ENCODE measurements around the gene DDX17. TPM values are rescaled to one million over a fixed set of nuclear protein-coding genes. Genes with fewer than 3 reads are reported as not detected.
"Not testable (repeated sequence)": the region's sequence is repeated elsewhere in the genome, so short reads cannot be mapped to it uniquely, and the experiment has no call there.

The DDX17 gene
- total RNA-seq, 2 experiments from 2014 or later = 259 to 328 TPM

GRCh38 chr22:38479096-38479837, 26.8 kb downstream of the DDX17 start:
- no peak for ATAC-seq
- no peak for DNase-seq
- CTCF ChIA-PET = interaction anchor here (1.9 to 2.0 kb wide), 2 partner anchors 11 to 23 kb away, joined by 4 to 6 read pairs; no protein-coding TSS in a partner anchor
- POLR2A ChIA-PET = interaction anchor here (0.6 kb wide), 1 partner anchor 241 kb away, joined by 3 read pairs; no protein-coding TSS in a partner anchor
- no peak overlapping the region for H3K27ac Mint-ChIP-seq
- H3K27me3 Mint-ChIP-seq = no peaks in the 10 kb centered on the region
- H3K4me3 Mint-ChIP-seq = no peak overlapping the region
- H3K9me3 Mint-ChIP-seq (ENCODE audit: low read depth) = no peaks in the 10 kb centered on the region
- intact Hi-C loops (cut with DNase I, micrococcal nuclease) = no loop called here
- peaks cover 34% of the 10 kb centered on the region for H3K36me3 Mint-ChIP-seq (ENCODE audit: low read depth)
- peaks cover 10% of the 10 kb centered on the region for H3K4me1 Mint-ChIP-seq

GRCh38 chr22:38477585-38477984, 28.5 kb downstream of the DDX17 start:
- CTCF ChIA-PET = interaction anchor here (0.7 kb wide), 1 partner anchor 837 kb away, joined by 3 read pairs; no protein-coding TSS in a partner anchor
- no peak for DNase-seq
- POLR2A ChIA-PET = interaction anchor here (0.6 to 1.1 kb wide), 2 partner anchors 51 to 144 kb away, joined by 3 to 4 read pairs; no protein-coding TSS in a partner anchor
- Mint-ChIP-seq H3K9me3 (ENCODE audit: low read depth) (no peaks in the 10 kb centered on the region), H3K4me1 (no peaks in the 10 kb centered on the region), H3K4me3 (no peak overlapping the region), H3K27ac (no peak overlapping the region), H3K36me3 (ENCODE audit: low read depth) (peaks cover 17% of the 10 kb centered on the region), H3K27me3 (no peaks in the 10 kb centered on the region)
- intact Hi-C loops (cut with DNase I, micrococcal nuclease) = no loop called here
- ATAC-seq = no peak

GRCh38 chr22:38474003-38474607, 32.0 kb downstream of the DDX17 start:
- CTCF ChIA-PET = no interaction called here
- H3K4me1 Mint-ChIP-seq = no peaks in the 10 kb centered on the region

GRCh38 chr22:38471237-38471636, 34.9 kb downstream of the DDX17 start:
- no peaks in the 10 kb centered on the region for H3K36me3 Mint-ChIP-seq (ENCODE audit: low read depth)
- no peak overlapping the region for H3K4me3 Mint-ChIP-seq

More at GRCh38 chr22:38474003-38474607, 32.0 kb downstream of the DDX17 start:
- intact Hi-C loops (cut with DNase I, micrococcal nuclease) = no loop called here
- no peak for ATAC-seq
- Mint-ChIP-seq H3K36me3 (ENCODE audit: low read depth) (no peaks in the 10 kb centered on the region), H3K9me3 (ENCODE audit: low read depth) (no peaks in the 10 kb centered on the region), H3K27me3 (no peaks in the 10 kb centered on the region), H3K4me3 (no peak overlapping the region), H3K27ac (no peak overlapping the region)
- no peak for DNase-seq
- POLR2A ChIA-PET = no interaction called here

GRCh38 chr22:38470179-38470578, 35.9 kb downstream of the DDX17 start:
- H3K4me1 Mint-ChIP-seq; intact Hi-C loops (cut with DNase I, micrococcal nuclease); H3K9me3 Mint-ChIP-seq (ENCODE audit: low read depth): not testable (repeated sequence)

More at GRCh38 chr22:38471237-38471636, 34.9 kb downstream of the DDX17 start:
- Mint-ChIP-seq H3K27me3 (peaks cover 12% of the 10 kb centered on the region), H3K9me3 (ENCODE audit: low read depth) (no peaks in the 10 kb centered on the region), H3K27ac (no peak overlapping the region), H3K4me1 (peaks cover 8% of the 10 kb centered on the region)
- DNase-seq (no peak), ATAC-seq (no peak)
- ChIA-PET POLR2A (no interaction called here), CTCF (no interaction called here)
- intact Hi-C loops (cut with DNase I, micrococcal nuclease) = no loop called here

GRCh38 chr22:38469306-38469781, 36.8 kb downstream of the DDX17 start:
- H3K9me3 Mint-ChIP-seq (ENCODE audit: low read depth) = no peaks in the 10 kb centered on the region
- intact Hi-C loops (cut with DNase I, micrococcal nuclease) = no loop called here
- CTCF ChIA-PET = no interaction called here
- no peak for DNase-seq
- ATAC-seq = no peak
- no peaks in the 10 kb centered on the region for H3K36me3 Mint-ChIP-seq (ENCODE audit: low read depth)
- H3K27ac Mint-ChIP-seq = no peak overlapping the region
- peaks cover 8% of the 10 kb centered on the region for H3K4me1 Mint-ChIP-seq
- POLR2A ChIA-PET = no interaction called here
- H3K4me3 Mint-ChIP-seq = no peak overlapping the region
- H3K27me3 Mint-ChIP-seq = peaks cover 23% of the 10 kb centered on the region

More at GRCh38 chr22:38470179-38470578, 35.9 kb downstream of the DDX17 start:
- DNase-seq; POLR2A ChIA-PET; H3K27ac Mint-ChIP-seq; H3K4me3 Mint-ChIP-seq; CTCF ChIA-PET; H3K36me3 Mint-ChIP-seq (ENCODE audit: low read depth); ATAC-seq: not testable (repeated sequence)
- H3K27me3 Mint-ChIP-seq = peaks cover 22% of the 10 kb centered on the region

- DNase-seq = no peak
These were observed 37.4 kb downstream of the DDX17 start for GRCh38 chr22:38468443-38469305.

GRCh38 chr22:38467904-38468442, 38.1 kb downstream of the DDX17 start, which contains the start of gene KDELR3:
Gene KDELR3 (plus strand): TSS chr22:38468096. CDS start chr22:38468234, 138 bp downstream.
- CTCF ChIA-PET = interaction anchor here (0.6 to 1.0 kb wide), 2 partner anchors 27 to 402 kb away, joined by 3 read pairs; no protein-coding TSS in a partner anchor
- intact Hi-C loops (cut with DNase I, micrococcal nuclease) = no loop called here
- peak; percentile 94 for ATAC-seq
- H3K4me3 Mint-ChIP-seq = peak within 1 kb of the TSS; percentile 56
- POLR2A ChIA-PET = interaction anchor here (0.6 kb wide), 1 partner anchor 86 kb away, joined by 3 read pairs; no protein-coding TSS in a partner anchor
- H3K27ac Mint-ChIP-seq = peak within 1 kb of the TSS; percentile 47
- no peaks in the 10 kb centered on the region for H3K9me3 Mint-ChIP-seq (ENCODE audit: low read depth)
- H3K27me3 Mint-ChIP-seq = peaks cover 33% of the 10 kb centered on the region
- DNase-seq = peak; percentile 82
- H3K36me3 Mint-ChIP-seq (ENCODE audit: low read depth) = no peaks in the 10 kb centered on the region
- H3K4me1 Mint-ChIP-seq = peaks cover 8% of the 10 kb centered on the region

More at GRCh38 chr22:38468443-38469305, 37.4 kb downstream of the DDX17 start:
- peak overlapping the region; percentile 54 for H3K4me3 Mint-ChIP-seq
- no peaks in the 10 kb centered on the region for H3K9me3 Mint-ChIP-seq (ENCODE audit: low read depth)
- intact Hi-C loops (cut with DNase I, micrococcal nuclease) = no loop called here
- no peaks in the 10 kb centered on the region for H3K36me3 Mint-ChIP-seq (ENCODE audit: low read depth)
- CTCF ChIA-PET = no interaction called here
- H3K27me3 Mint-ChIP-seq = peaks cover 28% of the 10 kb centered on the region
- no peak overlapping the region for H3K27ac Mint-ChIP-seq
- no peak for ATAC-seq
- peaks cover 8% of the 10 kb centered on the region for H3K4me1 Mint-ChIP-seq
- POLR2A ChIA-PET = interaction anchor here (0.6 kb wide), 1 partner anchor 87 kb away, joined by 3 read pairs; no protein-coding TSS in a partner anchor

GRCh38 chr22:38467438-38467903, 38.6 kb downstream of the DDX17 start:
- DNase-seq (no peak), ATAC-seq (no peak)
- Mint-ChIP-seq H3K27ac (peak overlapping the region; percentile 47), H3K9me3 (ENCODE audit: low read depth) (no peaks in the 10 kb centered on the region), H3K27me3 (peaks cover 34% of the 10 kb centered on the region), H3K36me3 (ENCODE audit: low read depth) (no peaks in the 10 kb centered on the region), H3K4me3 (peak overlapping the region; percentile 56), H3K4me1 (peaks cover 8% of the 10 kb centered on the region)
- ChIA-PET CTCF (interaction anchor here (0.6 to 1.0 kb wide), 2 partner anchors 28 to 401 kb away, joined by 3 read pairs; no protein-coding TSS in a partner anchor), POLR2A (interaction anchor here (0.6 kb wide), 1 partner anchor 261 kb away, joined by 3 read pairs; no protein-coding TSS in a partner anchor)
- intact Hi-C loops (cut with DNase I, micrococcal nuclease) = no loop called here

- CTCF ChIA-PET = no interaction called here
- Mint-ChIP-seq H3K27me3 (peaks cover 46% of the 10 kb centered on the region), H3K27ac (no peak overlapping the region), H3K4me3 (no peak overlapping the region), H3K9me3 (ENCODE audit: low read depth) (no peaks in the 10 kb centered on the region), H3K36me3 (ENCODE audit: low read depth) (no peaks in the 10 kb centered on the region), H3K4me1 (peaks cover 14% of the 10 kb centered on the region)
- intact Hi-C loops (cut with DNase I, micrococcal nuclease) = no loop called here
- ATAC-seq (no peak), DNase-seq (no peak)
- POLR2A ChIA-PET = interaction anchor here (0.7 kb wide), 1 partner anchor 102 kb away, joined by 7 read pairs; no protein-coding TSS in a partner anchor
These were observed 40.2 kb downstream of the DDX17 start for GRCh38 chr22:38465673-38466490.

Data from activated CD4-positive, alpha-beta T cell treated with anti-CD3 and anti-CD28 coated beads for 36 hours (primary cell).